ENCODE results near the gene NPIPB13.
"Not testable (repeated sequence)": the region's sequence is repeated elsewhere in the genome, so short reads cannot be mapped to it uniquely, and the experiment has no call there.

NPIPB13 gene

DNA sequence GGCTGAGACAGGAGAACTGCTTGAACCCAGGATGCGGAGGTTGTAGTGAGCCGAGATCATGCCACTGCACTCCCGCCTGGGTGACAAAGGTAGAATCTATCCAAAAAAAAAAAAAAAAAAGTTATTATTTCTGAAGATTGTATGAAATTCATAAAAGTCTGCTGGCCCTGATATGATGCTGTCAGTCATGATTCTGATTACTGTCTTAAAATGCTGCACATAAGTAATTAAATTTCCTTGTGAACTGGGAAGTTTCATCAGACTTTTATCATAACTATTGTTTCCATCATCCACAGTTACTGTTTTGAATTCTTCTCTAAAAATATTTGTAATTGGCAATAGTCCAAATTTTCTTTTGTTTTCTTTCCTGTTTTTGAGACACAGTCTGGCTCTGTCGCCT lies at the start of gene NPIPB13:
TSS of gene NPIPB13 (minus strand) at position 101 of the 400 bp plus-strand sequence. CDS start 2,906 bp downstream, outside the sequence.
- DNase-seq, result not testable (repeated sequence)

DNA sequence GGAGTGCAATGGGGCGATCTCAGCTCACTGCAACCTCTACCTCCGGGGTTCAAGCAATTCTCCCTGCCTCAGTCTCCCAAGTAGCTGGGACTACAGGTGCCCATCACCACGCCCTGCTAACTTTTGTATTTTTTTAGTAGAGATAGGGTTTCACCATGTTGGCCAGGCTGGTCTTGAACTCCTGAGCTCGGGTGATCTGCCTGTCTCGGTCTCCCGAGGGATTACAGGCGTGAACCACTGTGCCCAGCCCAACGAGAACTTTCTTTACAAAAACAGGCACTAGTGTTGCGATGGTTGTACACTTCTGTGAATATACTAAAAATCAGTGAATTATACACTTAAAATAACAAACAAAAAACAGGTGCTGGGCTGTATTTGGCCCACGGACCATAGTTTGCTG lies 34.1 kb upstream of the NPIPB13 start:
- DNase-seq, result not testable (repeated sequence)

DNA sequence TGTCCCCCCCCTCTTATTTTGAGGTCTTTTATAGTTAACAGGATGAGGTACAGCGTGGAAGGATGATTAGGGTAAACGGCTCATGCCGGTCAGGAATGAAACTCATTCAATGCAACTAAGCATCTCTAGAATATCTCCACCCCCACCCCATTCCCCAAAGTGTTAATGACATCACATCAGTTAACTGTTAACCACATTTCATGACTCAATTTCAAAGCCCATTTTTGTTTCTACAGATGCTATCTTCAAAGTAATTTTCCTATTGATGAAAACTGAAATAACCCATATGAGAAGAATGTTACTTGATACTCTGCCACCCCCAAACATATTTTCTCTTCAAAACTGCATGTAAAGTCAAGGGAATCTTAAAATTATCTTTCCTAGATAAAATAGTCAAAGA lies 30.2 kb upstream of the NPIPB13 start:
- DNase-seq, result not testable (repeated sequence)

DNA sequence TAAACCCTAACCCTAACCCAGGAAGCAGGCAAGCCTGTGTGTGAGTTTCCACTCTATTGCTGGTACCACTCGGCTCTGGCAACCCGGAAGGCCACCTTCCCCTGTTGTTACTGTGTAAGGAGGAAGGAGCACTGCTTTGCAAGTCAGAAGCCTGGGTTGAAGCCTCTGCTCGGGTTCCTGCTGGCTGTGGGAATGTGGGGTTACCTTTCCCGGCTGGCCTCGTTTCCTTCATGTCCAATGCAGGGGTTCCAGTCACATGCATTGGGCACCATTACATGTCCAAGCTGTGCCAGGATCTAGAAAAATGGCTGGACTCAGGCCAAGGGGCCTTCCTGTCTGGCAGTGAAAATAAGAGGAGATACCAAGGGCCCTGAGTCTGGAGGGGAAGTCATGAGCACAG lies 31.2 kb downstream of the NPIPB13 start:
- not testable (repeated sequence) for DNase-seq

DNA sequence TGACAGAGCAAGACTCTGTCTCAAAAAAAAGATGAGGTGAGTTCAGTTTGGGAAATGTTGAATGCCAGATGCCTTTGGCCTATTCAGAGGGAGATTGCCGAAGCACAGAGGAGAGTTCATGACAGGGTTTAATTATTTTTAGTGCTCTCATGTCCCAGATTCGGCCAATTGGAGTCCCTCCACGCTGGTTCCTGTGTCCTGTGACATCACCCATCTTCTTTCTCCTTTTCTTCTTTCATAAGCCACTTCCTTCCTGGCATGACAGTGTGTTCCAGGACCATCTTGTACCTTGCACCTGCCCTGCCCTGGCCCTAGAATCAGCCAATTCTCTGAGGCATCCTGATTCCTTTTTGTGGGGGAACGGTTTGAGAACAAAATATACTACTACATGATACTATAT lies 36.9 kb downstream of the NPIPB13 start:
- not testable (repeated sequence) for DNase-seq

DNA sequence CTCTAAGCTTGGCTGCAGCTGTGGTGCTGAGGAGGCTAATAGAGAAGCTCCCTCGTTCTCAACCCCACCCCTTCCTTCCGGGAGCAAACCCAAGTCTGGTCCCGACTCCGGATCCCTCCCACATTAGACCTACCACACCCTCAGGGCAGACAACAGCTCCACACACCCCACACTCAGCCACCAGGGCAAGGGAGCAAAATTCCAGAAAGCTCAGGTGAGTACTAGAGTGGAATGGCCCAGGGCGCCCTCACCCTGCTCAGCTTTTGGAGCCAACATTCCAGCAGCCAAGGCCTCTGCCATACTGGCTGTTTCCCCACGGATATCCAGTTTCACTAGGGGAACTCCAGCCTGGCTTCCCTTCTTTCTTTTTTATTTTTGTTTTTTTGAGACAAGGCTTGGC lies 39.2 kb downstream of the NPIPB13 start:
- DNase-seq, result not testable (repeated sequence)

DNA sequence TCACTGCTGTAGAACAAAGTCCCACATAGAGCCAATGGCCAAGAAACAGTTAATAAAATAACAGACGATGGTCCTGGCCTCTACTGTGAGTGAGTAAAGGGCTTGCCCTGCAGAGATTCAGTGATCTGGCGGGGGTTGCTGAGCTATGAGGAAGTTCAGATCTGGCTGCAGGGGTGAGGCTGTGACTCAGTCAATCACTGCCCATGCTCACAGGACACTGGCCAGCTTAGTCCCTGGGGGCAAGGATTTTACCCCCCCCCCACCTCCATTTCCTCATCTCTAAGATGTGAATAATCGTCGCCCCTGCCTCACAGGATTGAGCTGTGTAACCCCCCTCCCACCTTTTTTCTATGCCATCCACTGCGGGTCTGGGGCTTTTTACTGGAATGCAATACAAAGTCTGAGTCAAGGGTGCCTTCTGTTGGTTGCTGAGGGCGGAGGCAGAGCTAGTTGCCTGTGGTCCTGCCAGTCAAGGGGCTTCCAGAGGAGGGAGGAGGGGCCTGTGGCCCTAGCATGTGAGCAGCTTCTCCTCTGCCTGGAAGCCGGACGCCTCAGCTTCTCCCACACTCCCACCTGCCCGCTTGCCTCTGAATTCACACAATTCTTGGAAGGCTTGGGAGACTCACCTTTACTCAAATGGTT lies 41.1 kb downstream of the NPIPB13 start:
- not testable (repeated sequence) for DNase-seq

DNA sequence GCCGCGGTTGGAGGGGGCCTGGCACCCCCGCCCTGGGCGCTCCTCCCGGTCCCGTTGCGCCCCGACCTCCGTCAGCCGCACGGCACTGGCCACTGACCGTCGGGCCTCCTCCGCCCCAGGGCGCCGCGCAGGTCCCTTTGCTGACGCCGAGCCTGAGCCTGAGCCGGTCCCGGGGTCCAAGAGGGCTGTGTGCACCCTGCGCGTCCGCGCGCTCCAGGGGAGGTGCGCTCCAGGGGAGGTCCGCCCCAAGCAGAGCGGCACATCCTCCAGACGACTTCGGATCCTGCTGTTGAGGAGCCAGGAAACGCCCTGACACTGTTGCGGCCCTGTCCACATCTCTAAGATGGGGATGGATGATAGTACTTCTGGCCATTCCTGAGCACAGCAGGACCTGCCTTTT lies 42.0 kb downstream of the NPIPB13 start:
- DNase-seq, result not testable (repeated sequence)

DNA sequence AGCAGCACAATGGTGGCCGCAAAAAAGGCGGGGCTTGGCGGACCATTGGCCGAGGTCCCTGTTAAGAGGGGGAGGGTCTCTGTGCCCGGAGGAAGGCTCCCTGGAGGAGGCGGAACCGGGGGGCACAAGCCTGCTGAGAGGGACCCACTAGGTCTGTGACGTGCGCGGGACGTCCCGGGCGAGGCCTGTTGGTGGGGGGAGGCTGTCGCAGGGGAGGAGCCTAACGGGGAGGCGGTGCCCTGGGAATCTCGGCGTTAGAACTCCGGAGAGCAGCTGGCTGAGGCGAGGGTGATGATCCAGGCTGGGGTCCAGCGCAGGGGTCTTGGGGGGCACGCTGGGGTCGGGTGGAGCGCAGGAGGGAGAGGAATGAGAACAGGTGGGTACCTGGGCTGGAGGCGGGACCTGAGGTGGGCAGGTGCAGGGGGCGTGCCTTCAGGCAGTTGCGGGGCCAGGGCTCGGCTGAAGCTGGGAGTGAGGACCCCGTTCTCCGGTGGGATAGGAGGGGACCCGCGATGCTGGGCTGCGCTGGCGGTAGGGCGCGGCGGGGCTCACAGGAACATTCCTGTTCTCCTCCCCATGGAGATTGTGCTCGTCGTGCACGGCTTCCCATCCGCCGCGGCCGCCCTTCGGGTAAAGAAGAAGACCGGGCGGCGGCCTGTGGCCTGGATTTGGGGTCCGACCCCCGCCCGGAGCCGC lies 42.6 kb downstream of the NPIPB13 start:
- DNase-seq, result not testable (repeated sequence)

DNA sequence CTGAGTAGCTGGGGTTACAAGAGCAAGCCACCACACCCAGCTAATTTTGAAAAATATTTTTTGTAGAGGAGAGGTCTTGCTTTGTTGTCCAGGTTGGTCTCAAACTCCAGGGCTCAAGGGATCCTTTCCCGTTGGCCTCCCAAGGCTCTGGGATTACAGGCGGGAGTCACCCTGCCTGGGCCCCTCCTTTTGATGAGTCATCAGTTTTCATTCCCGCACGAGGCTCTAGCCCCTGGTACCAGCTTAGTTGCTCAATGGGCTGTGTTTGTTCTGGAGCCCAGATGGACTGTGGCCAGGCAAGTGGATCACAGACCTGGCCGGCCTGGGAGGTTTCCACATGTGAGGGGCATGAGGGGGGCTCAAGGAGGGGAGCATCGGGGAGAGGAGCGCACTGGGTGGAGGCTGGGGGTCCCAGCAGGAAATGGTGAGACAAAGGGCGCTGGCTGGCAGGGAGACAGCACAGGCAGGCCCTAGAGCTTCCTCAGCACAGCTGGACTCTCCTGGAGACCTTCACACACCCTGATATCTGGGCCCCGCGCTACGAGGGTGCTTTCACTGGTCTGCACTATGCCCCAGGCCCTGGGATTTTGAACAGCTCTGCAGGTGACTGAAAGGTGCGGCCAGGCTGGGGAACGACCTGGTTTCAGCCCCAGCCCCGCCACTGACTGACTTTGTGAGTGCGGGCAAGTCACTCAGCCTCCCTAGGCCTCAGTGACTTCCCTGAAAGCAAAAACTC lies 48.5 kb downstream of the NPIPB13 start:
- DNase-seq, result not testable (repeated sequence)

DNA sequence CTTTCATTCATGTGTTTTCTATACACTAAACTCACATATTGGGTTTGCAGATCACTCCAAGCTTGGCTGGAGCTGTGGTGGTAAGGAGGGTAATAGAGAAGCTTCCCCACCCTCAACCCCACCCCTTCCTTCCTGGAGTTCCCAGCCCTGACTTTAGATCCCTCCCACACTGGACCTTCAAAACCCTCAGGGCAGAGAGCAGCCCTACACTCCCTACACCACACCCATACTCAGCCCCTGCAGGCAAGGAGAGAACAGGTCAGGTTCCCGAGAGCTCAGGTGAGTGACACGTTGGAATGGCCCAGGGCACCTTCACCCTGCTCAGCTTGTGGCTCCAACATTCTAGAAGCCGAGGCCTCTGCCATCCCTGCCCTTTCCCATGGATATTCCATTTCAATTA lies 49.2 kb downstream of the NPIPB13 start, which contains the start of gene SULT1A3:
TSS of gene SULT1A3 (plus strand) at position 207 of the 400 bp plus-strand sequence. CDS start 1,474 bp downstream, outside the sequence.
- not testable (repeated sequence) for DNase-seq
